DOHH2 (cell line): ENCODE results near the gene DKK3.

ENCODE experiments used
- H3F3A ChIP-seq: fragments of 200-600 bp; sonication (generic), shearing (Covaris generic); 2 replicates; pipeline ENCODE4 v1.6.0; 2016; ENCODE audit warnings: antibody characterized with exemption, mild to moderate bottlenecking; ENCODE audit not compliant: control insufficient read depth, insufficient read depth
- H3K27ac ChIP-seq: fragments of 200-600 bp; sonication (generic); 2 replicates; pipeline ENCODE4 v1.5.1; 2014; ENCODE audit warnings: low read depth, mild to moderate bottlenecking, low read length, moderate library complexity
- H3K27me3 ChIP-seq: fragments of 200-600 bp; sonication (generic); 2 replicates; pipeline ENCODE4 v1.6.1; 2014; ENCODE audit warnings: mild to moderate bottlenecking, low read length, mixed read lengths; ENCODE audit not compliant: control insufficient read depth
- H3K36me3 ChIP-seq: fragments of 200-600 bp; sonication (generic); 2 replicates; pipeline ENCODE4 v1.6.1; 2014; ENCODE audit warnings: mild to moderate bottlenecking, low read length, moderate library complexity, mixed read lengths; ENCODE audit not compliant: control insufficient read depth
- H3K4me1 ChIP-seq: fragments of 200-600 bp; sonication (generic); 2 replicates; pipeline ENCODE4 v1.6.1; 2014; ENCODE audit warnings: mild to moderate bottlenecking, low read length, mixed read lengths; ENCODE audit not compliant: control insufficient read depth
- H3K4me2 ChIP-seq: fragments of 200-600 bp; sonication (generic); 2 replicates; pipeline ENCODE4 v1.6.0; 2014; ENCODE audit warnings: mild to moderate bottlenecking, low read length, moderate library complexity
- H3K4me3 ChIP-seq: fragments of 200-600 bp; sonication (generic); 2 replicates; pipeline ENCODE4 v1.5.1; 2014; ENCODE audit warnings: mild to moderate bottlenecking, low read length, mixed read lengths
- H3K79me2 ChIP-seq: fragments of 200-600 bp; sonication (generic); 2 replicates; pipeline ENCODE4 v1.6.1; 2014; ENCODE audit warnings: mild to moderate bottlenecking, low read length, mixed read lengths; ENCODE audit not compliant: control insufficient read depth
- H3K9me2 ChIP-seq: fragments of 200-600 bp; sonication (generic); replicated peaks from 2 replicates; pipeline ENCODE4 v1.6.1; 2014; ENCODE audit warnings: mild to moderate bottlenecking, low read length, mixed read lengths; ENCODE audit not compliant: control insufficient read depth
- H3K9me3 ChIP-seq: fragments of 200-600 bp; sonication (generic); 2 replicates; pipeline ENCODE4 v1.6.1; 2014; ENCODE audit warnings: antibody characterized with exemption, low read length, mixed read lengths; ENCODE audit not compliant: control insufficient read depth, insufficient read depth
- H4K20me1 ChIP-seq: fragments of 200-600 bp; sonication (generic); 2 replicates; pipeline ENCODE4 v1.6.0; 2014; ENCODE audit warnings: low read depth, mild to moderate bottlenecking, antibody characterized with exemption, low read length, moderate library complexity; ENCODE audit not compliant: control insufficient read depth, insufficient read depth
- CTCF ChIP-seq: fragments of 200-600 bp; sonication (generic); IDR thresholded peaks from one replicate; pipeline ENCODE4 v1.5.1; 2014; ENCODE audit warnings: antibody characterized with exemption, mild to moderate bottlenecking, low read depth, low read length; ENCODE audit not compliant: poor library complexity, severe bottlenecking
- EZH2phosphoT487 ChIP-seq: fragments of 200-600 bp; sonication (generic); IDR thresholded peaks from 2 replicates; pipeline ENCODE4 v1.6.1; 2017; ENCODE audit warnings: borderline replicate concordance, mild to moderate bottlenecking, antibody characterized with exemption, low read length, moderate library complexity, mixed read lengths

Gene DKK3

GRCh38 chr11:11965192-11965591, 43.2 kb downstream of the DKK3 start:
- no peak for TF ChIP-seq CTCF
- no peak for TF ChIP-seq EZH2phosphoT487
- no peaks in the 10 kb centered on the region for H3K9me3 ChIP-seq
- H3K27ac ChIP-seq: no peak overlapping the region
- peaks cover 9% of the 10 kb centered on the region for H3K27me3 ChIP-seq
- no peaks in the 10 kb centered on the region for H3K4me1 ChIP-seq
- no peaks in the 10 kb centered on the region for H3K79me2 ChIP-seq
- H3K9me2 ChIP-seq: no peaks in the 10 kb centered on the region
- no peak overlapping the region for H3K4me3 ChIP-seq
- no peaks in the 10 kb centered on the region for H3K36me3 ChIP-seq
- no peaks in the 10 kb centered on the region for H4K20me1 ChIP-seq
- no peak overlapping the region for H3K4me2 ChIP-seq
- no peaks in the 10 kb centered on the region for H3F3A ChIP-seq

GRCh38 chr11:11964774-11965150, 43.7 kb downstream of the DKK3 start:
- Histone ChIP-seq H3K4me3 (no peak overlapping the region), H3K27me3 (peaks cover 9% of the 10 kb centered on the region), H3K27ac (no peak overlapping the region), H3K36me3 (no peaks in the 10 kb centered on the region), H4K20me1 (no peaks in the 10 kb centered on the region), H3K4me1 (no peaks in the 10 kb centered on the region), H3K4me2 (no peak overlapping the region), H3K79me2 (no peaks in the 10 kb centered on the region), H3F3A (no peaks in the 10 kb centered on the region), H3K9me2 (no peaks in the 10 kb centered on the region), H3K9me3 (no peaks in the 10 kb centered on the region)
- no peak for TF ChIP-seq EZH2phosphoT487

GRCh38 chr11:11963842-11964773, 44.3 kb downstream of the DKK3 start:
- Histone ChIP-seq H3K9me2 (no peaks in the 10 kb centered on the region), H3K4me2 (no peak overlapping the region), H3K79me2 (no peaks in the 10 kb centered on the region), H3K4me1 (no peaks in the 10 kb centered on the region), H4K20me1 (no peaks in the 10 kb centered on the region), H3F3A (no peaks in the 10 kb centered on the region), H3K36me3 (no peaks in the 10 kb centered on the region), H3K4me3 (no peak overlapping the region), H3K27me3 (peaks cover 9% of the 10 kb centered on the region), H3K27ac (no peak overlapping the region), H3K9me3 (no peaks in the 10 kb centered on the region)
- TF ChIP-seq CTCF: no peak
- TF ChIP-seq EZH2phosphoT487: no peak

GRCh38 chr11:11963067-11963466, 45.4 kb downstream of the DKK3 start:
- Histone ChIP-seq H3F3A (no peaks in the 10 kb centered on the region), H3K79me2 (no peaks in the 10 kb centered on the region), H3K4me2 (no peak overlapping the region), H3K27me3 (peaks cover 9% of the 10 kb centered on the region), H3K36me3 (no peaks in the 10 kb centered on the region), H3K4me3 (no peak overlapping the region), H3K9me2 (no peaks in the 10 kb centered on the region), H4K20me1 (no peaks in the 10 kb centered on the region), H3K4me1 (no peaks in the 10 kb centered on the region), H3K9me3 (no peaks in the 10 kb centered on the region), H3K27ac (no peak overlapping the region)
- no peak for TF ChIP-seq CTCF
- TF ChIP-seq EZH2phosphoT487: no peak
